GM19025 (cell line): ENCODE data around the gene TMX1.

Source experiments
- ATAC-seq: cut with Tn5 transposase; IDR thresholded peaks from one replicate; pipeline ENCODE4 v1.9.1; 2021; ENCODE audit warnings: mild to moderate bottlenecking, low read depth, moderate library complexity; ENCODE audit not compliant: unreplicated experiment

TMX1 gene

DNA sequence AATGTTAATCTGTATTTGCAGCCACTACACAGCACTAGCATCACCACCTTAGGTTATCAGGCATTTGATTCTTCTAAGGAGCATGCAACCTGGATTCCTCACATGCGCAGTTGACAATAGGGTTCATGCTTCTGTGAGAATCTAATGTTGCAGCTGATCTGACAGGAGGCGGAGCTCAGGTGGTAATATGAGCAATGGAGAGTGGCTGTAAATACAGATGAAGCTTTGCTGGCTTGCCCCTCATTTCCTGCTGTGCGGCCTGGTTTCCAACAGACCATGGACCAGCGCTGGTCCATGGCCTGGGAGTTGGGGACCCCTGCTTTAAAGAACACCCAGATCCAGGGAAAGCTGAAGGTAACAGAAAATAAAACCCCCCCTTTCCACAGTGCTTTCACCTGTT, 51.0 kb downstream of the TMX1 start:
- ATAC-seq = no peak

DNA sequence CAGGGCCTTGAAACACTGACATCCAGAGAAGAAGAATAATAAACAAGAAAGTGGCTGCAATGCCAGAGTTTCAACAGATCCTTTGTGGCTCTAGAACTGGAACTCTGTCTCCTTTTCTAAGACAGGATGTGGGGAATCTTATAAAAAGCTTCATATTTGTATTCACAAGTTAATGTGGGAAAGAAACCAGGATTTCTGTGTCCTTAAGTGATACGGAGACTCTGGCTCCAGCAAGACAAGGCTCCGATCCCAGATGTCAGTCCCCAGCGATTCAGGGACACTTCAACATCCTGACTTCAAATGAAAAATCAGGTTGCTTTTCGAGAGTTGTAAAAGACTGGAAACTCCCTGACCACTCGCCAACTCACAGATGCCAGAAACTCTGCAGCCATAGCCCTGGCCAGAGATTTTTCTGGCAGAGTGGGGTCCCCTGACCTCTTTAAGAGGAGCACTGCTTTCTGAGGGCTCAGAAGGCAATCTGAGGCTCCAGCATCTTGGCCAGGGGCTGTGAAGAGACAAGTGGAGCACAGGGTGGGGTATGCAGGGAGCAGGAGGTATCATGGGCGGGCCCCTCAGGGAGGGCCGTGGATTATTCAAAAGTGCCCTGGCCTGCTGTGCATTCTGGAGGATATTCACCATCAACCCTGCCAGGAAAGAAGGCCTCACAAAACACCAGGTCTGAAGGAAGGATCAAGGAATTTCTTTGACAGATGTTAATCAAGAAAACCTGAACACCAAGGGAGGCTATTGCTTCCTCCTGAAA, 53.3 kb downstream of the TMX1 start:
- no peak for ATAC-seq

DNA sequence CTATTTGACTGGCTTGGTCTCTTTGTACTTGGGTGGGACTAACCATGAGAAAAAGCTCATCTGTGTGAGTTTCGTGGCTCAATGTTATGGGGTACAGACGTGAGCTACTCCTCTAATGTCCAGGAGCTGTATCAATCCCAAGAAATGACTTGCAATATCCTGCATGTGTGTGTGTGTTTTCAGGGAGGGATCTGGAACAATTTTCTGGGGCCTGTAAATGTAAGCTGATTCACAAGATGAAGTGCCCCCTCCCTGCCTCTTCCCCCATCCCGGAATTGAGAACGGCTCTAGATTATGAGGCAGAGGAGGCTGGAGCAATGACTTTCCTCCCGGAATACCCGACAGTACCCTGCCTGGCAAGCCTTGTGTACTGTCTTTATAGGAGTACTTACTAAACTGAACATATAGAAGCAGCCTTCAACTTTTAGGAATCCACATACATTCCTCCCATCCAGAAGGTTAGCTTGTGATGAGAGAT, 53.9 kb downstream of the TMX1 start:
- no peak for ATAC-seq

DNA sequence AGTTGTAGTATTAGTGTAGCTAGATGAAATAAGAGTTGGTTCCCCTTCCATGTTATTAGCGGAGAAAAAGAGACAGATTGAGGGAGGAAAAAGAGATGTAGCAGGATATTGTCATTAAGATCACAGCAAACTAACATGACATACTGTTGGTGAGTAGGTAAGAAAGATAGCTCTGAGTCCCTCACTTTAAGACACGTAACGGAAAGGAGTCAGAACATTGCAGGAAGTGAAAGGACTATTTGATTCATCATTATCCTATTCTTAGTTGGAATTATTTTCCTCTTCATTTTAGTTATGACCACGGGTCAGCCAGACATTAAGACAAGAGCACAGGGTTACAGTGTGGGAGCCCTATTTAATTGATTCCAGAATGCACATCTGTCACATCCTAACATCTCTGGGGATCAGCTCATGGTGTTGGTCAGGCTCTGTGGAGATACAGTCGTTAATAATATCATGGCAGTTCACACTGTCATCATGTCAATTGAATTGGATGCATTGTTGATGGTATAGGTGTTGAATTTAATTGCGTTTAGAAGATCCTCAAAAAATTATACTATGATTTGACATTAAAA, 55.0 kb downstream of the TMX1 start:
- no peak for ATAC-seq

DNA sequence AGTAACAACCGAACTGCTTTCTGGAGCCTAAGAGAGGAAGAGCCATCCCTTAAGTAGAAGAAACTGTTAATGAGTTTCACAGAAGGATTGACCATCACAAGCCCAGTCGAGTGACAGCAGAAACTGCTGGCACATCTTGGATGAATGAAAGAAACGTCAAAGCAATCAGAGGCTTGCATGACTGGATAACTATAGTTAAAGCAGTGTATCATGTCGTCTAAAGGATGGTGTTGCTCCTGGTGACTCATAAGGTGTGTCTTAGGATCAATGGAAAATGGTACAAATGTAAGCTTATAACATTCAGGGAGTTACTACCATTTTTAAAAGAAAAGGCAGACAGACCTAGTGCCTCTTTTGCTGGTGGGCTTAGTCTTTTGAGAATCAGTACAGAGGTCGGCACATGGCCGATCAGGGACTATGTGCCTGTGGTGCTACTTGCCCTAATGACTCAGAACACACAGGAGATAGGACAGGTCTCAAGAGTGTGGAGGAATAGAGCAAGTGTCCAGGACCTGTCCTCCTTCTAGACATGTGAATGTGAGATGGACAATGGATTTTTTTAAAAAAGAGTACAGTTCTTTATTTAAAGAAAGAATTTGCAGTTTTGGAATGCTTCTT, 55.7 kb downstream of the TMX1 start:
- no peak for ATAC-seq

DNA sequence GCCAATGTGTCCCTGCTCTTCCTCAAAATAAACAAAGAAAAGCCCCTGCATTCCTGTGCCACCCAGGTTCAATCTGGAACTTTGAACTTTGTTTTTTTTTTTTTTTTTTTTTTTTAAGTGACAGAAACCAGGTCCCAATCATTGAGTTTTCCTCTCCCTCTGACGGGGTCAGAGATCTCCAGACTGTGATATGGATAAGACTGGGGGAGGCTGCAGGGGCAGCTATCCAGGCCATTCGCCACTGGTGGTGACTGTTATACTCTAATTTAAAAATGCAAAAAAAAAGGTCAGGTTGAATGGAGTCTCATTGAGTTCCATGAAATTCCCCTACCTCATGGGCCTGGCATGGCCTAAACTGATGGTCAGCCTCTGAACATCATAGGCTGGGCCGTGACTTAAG, 57.0 kb downstream of the TMX1 start:
- ATAC-seq = no peak

DNA sequence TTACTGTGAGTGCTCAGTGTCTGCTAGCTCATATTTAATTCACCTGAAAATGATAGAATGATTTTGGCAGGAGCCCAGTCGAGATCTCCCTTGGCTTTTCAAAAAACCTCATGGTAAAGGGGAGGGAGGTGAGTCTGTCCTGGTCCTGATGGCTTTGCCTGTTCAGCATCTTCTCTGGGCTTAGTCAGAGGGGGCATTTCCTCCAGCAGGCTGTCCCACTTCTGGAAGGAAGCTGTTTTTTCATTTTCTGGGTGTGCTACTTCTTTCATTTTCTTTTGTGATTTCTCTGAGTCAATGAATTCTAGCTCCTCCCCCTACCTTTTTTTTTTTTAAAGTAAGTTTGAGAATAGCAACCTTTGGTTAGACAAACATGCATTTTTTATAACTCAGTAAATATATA, 58.8 kb downstream of the TMX1 start:
- peak; percentile 51 for ATAC-seq

DNA sequence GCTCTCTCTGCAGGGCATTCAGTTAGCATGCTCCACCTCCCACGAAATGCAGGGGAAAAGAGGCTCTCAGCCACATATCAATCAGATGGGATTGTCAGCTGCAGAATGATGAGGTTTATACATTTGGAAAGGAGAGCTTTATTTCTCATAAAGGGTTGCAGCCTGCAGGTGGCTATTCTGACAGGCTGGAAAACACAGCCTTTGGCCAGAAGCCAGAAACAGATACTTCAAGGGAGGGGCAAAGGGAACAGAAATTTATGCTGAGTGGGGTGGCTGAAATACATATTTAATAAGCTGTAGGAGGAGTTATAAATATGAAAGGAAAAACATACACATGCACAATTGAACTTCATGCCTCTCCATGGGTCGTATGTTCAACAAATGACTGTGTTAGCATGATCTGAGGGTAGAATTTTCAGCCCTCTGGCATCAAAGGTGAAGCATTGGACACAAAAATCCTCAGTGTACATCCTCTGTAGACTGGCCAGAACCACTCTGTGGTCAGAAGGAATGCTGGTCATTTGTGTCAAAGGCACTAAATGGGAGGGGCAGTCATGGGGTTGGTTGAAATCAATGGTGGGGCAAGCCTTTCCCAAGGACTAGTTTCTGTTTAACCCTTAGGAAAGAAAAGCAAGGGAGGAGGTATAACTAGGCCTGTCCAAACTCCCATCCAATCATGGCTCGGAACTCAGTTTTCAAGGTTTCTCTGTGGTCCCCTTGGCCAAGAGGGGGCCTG, 62.4 kb downstream of the TMX1 start:
- no peak for ATAC-seq

DNA sequence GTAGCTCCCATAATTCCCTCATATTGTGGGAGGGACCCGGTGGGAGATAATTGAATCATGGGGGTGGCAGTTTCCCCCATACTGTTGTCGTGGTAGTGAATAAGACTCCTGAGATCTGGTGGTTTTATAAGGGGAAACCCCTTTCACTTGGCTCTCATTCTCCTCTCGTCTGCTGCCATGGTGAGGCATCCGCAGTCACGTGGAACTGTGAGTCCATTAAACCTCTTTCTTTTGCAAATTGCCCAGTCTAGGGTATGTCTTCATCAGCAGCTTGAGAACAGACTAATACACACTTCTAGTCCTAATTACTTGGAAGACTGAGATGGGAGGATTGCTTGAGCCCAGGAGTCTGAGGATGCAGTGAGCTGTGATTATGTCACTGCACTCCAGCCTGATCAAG, 64.4 kb downstream of the TMX1 start:
- no peak for ATAC-seq

DNA sequence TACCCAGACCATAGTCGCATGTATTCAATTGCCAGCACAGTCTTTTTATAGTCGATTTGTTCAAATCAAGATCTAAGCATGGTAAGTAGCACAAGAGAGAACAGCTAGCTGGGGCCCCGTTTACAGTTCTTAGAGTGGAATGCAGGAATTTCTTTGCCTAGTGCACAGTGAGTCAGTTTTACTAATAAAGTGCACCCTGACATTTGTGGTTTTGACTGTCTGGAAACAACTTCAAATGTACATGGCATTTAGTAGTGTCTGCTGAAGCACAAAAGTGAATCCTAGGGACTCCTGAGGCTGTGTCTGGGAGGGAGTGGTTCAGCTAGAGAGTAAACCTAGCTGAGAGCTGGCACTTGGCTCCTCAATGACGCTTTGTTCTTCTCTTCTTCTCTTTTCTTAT, 64.9 kb downstream of the TMX1 start:
- ATAC-seq = no peak

DNA sequence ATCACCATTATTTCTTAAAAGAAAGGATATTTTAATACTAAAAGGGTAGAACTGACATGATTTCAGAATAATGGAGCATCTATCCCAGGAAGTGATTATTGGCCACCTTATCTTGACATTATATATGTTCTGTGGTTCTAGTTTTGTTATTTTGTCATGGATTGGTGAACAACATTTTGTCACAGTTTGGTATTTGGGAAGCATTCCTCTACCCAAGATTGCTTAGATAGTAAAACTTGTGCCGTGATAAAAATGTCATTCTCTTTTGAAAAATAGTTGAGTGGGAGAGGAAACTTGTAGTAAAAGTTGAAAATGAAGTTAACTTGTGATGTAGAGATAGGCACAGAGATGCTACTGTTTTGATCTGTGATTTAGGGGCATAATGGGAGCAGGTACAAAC, 65.7 kb downstream of the TMX1 start:
- no peak for ATAC-seq
